Mucosa of descending colon (tissue), 3 donors: ENCODE data around the gene ANKRD7. TPM values are rescaled to one million over a fixed set of nuclear protein-coding genes. Genes with fewer than 3 reads are reported as not detected.

Source experiments
- ATAC-seq: fragments of 200-7000 bp; cut with Tn5 transposase; one replicate; pipeline ENCODE4 v1.9.1; 2020; ENCODE audit warnings: mild to moderate bottlenecking, moderate library complexity
- DNase-seq, 3 donors: peaks; one replicate each; pipeline ENCODE4 v3.0.0-alpha.2; 2020
- H3K36me3 ChIP-seq: fragments of 200-600 bp; one replicate; pipeline ENCODE4 v1.8.0; 2021; ENCODE audit warnings: low read depth, mild to moderate bottlenecking
- H3K4me1 ChIP-seq: fragments of 200-600 bp; one replicate; pipeline ENCODE4 v1.8.0; 2021; ENCODE audit warnings: low read depth, mild to moderate bottlenecking
- H3K4me3 ChIP-seq: fragments of 200-600 bp; one replicate; pipeline ENCODE4 v1.8.0; 2021; ENCODE audit warnings: mild to moderate bottlenecking
- H3K9me3 ChIP-seq: fragments of 200-600 bp; one replicate; pipeline ENCODE4 v1.8.0; 2021; ENCODE audit warnings: mild to moderate bottlenecking
- CTCF ChIP-seq: fragments of 200-600 bp; IDR thresholded peaks from one replicate; pipeline ENCODE4 v1.8.0; 2022; ENCODE audit warnings: antibody characterized with exemption, mild to moderate bottlenecking
- intact Hi-C, 2 donors: fragments of 100-400 bp; cut with DNase I in 1 of 2; cut with micrococcal nuclease in 1 of 2; formaldehyde crosslinking; loops; one replicate each; pipeline versions ENCODE4 v1.11.0 to v1.11.1; 2022; cut with DNase I, micrococcal nuclease
- total RNA-seq, 3 donors: library from RNA; stranded (reverse); fragmentation: NEBNext Ultra II Directional in 2 of 3; extraction: Animal tissue kit (Norgen Biotek cat#: 25700) in 2 of 3; gene quantifications; one replicate each; pipeline versions ENCODE4 v1.2.1 to v1.2.4, GENCODE V29; 2021 to 2023
- donor health status: DM: no; HTN: no; CAD: no; lungs with moderate emphysema.
- donor health status: DM: no; HTN: no; CAD: no.
- donor health status: DM: no; HTN: yes; CAD: no.

Gene ANKRD7
- total RNA-seq, 3 donors from 2014 or later, result 1.9 TPM; not detected in 2

GRCh38 chr7:118183786-118184564, 40.5 kb upstream of the ANKRD7 start, which contains the start of gene LSM8:
LSM8 (plus strand) TSS chr7:118184164; CDS start chr7:118184224, 60 bp downstream.
- DNase-seq (peak; percentile 97 to 98 (median 98)), ATAC-seq (peak; percentile 100)
- H3K9me3 ChIP-seq, result no peaks in the 10 kb centered on the region
- peaks cover 4% of the 10 kb centered on the region for H3K36me3 ChIP-seq
- intact Hi-C loops, result no loop called here
- H3K4me3 ChIP-seq, result peak within 1 kb of the TSS; percentile 74
- no peak for TF ChIP-seq CTCF
- peaks cover 20% of the 10 kb centered on the region for H3K4me1 ChIP-seq

- TF ChIP-seq CTCF, result no peak
- no peaks in the 10 kb centered on the region for H3K9me3 ChIP-seq
- DNase-seq, result no peak
- H3K4me1 ChIP-seq, result peaks cover 20% of the 10 kb centered on the region
- H3K36me3 ChIP-seq, result peaks cover 4% of the 10 kb centered on the region
- intact Hi-C loops, result no loop called here
- H3K4me3 ChIP-seq, result peak overlapping the region; percentile 74
- ATAC-seq, result no peak
Measured at GRCh38 chr7:118184565-118184940, 40.0 kb upstream of the ANKRD7 start.

- ATAC-seq (no peak), DNase-seq (no peak)
- H3K36me3 ChIP-seq, result peaks cover 4% of the 10 kb centered on the region
- TF ChIP-seq CTCF, result no peak
- peaks cover 20% of the 10 kb centered on the region for H3K4me1 ChIP-seq
- H3K9me3 ChIP-seq, result no peaks in the 10 kb centered on the region
- H3K4me3 ChIP-seq, result no peak overlapping the region
- intact Hi-C loops, result no loop called here
Measured at GRCh38 chr7:118185163-118185860, 39.2 kb upstream of the ANKRD7 start.

- TF ChIP-seq CTCF, result no peak
- intact Hi-C loops, result no loop called here
- Histone ChIP-seq H3K4me1 (peaks cover 20% of the 10 kb centered on the region), H3K36me3 (peaks cover 4% of the 10 kb centered on the region), H3K9me3 (no peaks in the 10 kb centered on the region), H3K4me3 (no peak overlapping the region)
- DNase-seq, result no peak
- no peak for ATAC-seq
Measured at GRCh38 chr7:118186501-118186900, 38.0 kb upstream of the ANKRD7 start.

- Histone ChIP-seq H3K4me1 (no peaks in the 10 kb centered on the region), H3K36me3 (no peaks in the 10 kb centered on the region), H3K4me3 (no peak overlapping the region), H3K9me3 (no peaks in the 10 kb centered on the region)
- ATAC-seq, result no peak
- intact Hi-C loops, result no loop called here
- no peak for TF ChIP-seq CTCF
- no peak for DNase-seq
Measured at GRCh38 chr7:118194571-118194970, 29.9 kb upstream of the ANKRD7 start.
